ENCODE results near the gene RAB11FIP5. TPM values are rescaled to one million over a fixed set of nuclear protein-coding genes. Genes with fewer than 3 reads are reported as not detected.

Gene RAB11FIP5
- total and polyA plus RNA-seq, 2 donors (not counting 3 experiments of a cell fraction or from before 2014, with no cell fraction given): 36.6 to 47.0 TPM

DNA sequence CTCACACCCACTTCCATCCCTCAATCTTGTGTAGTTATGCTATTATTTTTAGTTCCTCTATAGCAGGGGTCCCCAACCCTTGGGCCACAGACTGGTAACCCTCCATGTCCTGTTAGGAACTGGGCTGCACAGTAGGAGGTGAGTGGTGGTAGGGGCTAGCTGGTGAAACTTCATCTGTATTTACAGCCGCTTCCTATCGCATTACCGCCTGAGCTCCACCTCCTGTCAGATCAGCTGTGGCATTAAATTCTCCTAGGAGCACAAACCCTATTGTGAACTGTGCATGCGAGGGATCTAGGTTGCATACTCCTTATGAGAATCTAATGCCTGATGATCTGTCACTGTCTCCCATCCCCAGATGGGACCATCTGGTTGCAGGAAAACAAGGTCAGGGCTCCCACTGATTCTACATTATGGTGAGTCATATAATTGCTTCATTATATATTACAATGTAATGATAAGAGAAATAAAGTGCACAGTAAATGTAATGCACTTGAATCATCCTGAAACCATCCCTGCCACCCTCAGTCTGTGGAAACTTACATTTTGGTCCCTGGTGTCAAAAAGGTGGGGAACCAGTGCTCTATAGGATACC, 1.6 kb upstream of the RAB11FIP5 start:
- peaks cover 16% of the 10 kb centered on the region for H3K4me1 ChIP-seq (ENCODE audit: control insufficient read depth, extremely low read depth, insufficient read depth, low read length)
- TF ChIP-seq POLR2A (IDR thresholded peaks at IDR 0.05; ENCODE audit: low read depth, low read length): no peak
- no peak for TF ChIP-seq POLR2AphosphoS5 (IDR thresholded peaks at IDR 0.05; ENCODE audit: insufficient read depth, low read depth, low read length)
- TF ChIP-seq CTCF (IDR thresholded peaks at IDR 0.05; ENCODE audit: extremely low read depth in 1 of 2, insufficient read depth in 1 of 2, low read depth in 1 of 2, low read length in 2 of 2): no peak
- no peak for TF ChIP-seq EZH2 (IDR thresholded peaks at IDR 0.05; ENCODE audit: borderline replicate concordance, low read depth, low read length, severe bottlenecking)
- no peak for TF ChIP-seq GATA2 (IDR thresholded peaks at IDR 0.05; ENCODE audit: insufficient read depth, insufficient read length, low read depth, low read length)
- TF ChIP-seq MAX (IDR thresholded peaks at IDR 0.05; ENCODE audit: insufficient read depth, insufficient read length): no peak
- no peak for TF ChIP-seq JUN (IDR thresholded peaks at IDR 0.05; ENCODE audit: borderline replicate concordance, insufficient read depth, insufficient read length, low read depth)
- no peak for TF ChIP-seq FOS (IDR thresholded peaks at IDR 0.05; ENCODE audit: borderline replicate concordance, insufficient read depth, low read length)
- no peak for TF ChIP-seq MYC (IDR thresholded peaks at IDR 0.05; ENCODE audit: low read depth, low read length)
- H3K9ac ChIP-seq (replicated peaks; ENCODE audit: extremely low read depth, insufficient read depth, low read length): no peak overlapping the region
- POLR2A ChIA-PET: interaction anchor here (1.1 kb wide), 1 partner anchor 20 kb away, joined by 3 read pairs; no protein-coding TSS in a partner anchor
- BruUV-seq (replicated peaks): no TSS peak
- H3K9me1 ChIP-seq (replicated peaks; ENCODE audit: control insufficient read depth, extremely low read depth, insufficient read depth, low read length): no peaks in the 10 kb centered on the region
- H3K4me2 ChIP-seq (ENCODE audit: insufficient read depth, low read length): no peak overlapping the region
- no peak for DNase-seq (ENCODE audit: low read depth, low spot score)
- no peaks in the 10 kb centered on the region for H4K20me1 ChIP-seq (replicated peaks; ENCODE audit: control insufficient read depth, extremely low read depth, insufficient read depth, low read length)
- CTCF ChIA-PET: interaction anchor here (1.3 to 6.6 kb wide), 3 partner anchors 14 to 42 kb away, joined by 3 to 69 read pairs (median 35); no protein-coding TSS in a partner anchor
- H3K36me3 ChIP-seq (ENCODE audit: control insufficient read depth in 2 of 2, extremely low read depth in 1 of 2, insufficient read depth in 2 of 2, low read length in 2 of 2): no peaks in the 10 kb centered on the region
- no peak for FAIRE-seq
- H3K79me2 ChIP-seq (ENCODE audit: control insufficient read depth, insufficient read depth, low read length): peaks cover 23% of the 10 kb centered on the region
- no peak overlapping the region for H2AFZ ChIP-seq (ENCODE audit: low read depth, low read length)
- intact Hi-C loops (cut with micrococcal nuclease) (no loop called here), dilution Hi-C loops (cut with MboI; ENCODE audit: extremely low pct_ligation_motif_present, low sequenced_read_pairs) (no loop called here)
- H3K4me3 ChIP-seq (replicated peaks in 1 of 3; ENCODE audit: insufficient read depth in 1 of 3, low read depth in 1 of 3, low read length in 3 of 3): no peak overlapping the region
- H3K9me3 ChIP-seq (replicated peaks; ENCODE audit: control insufficient read depth, insufficient read depth, low read length): no peaks in the 10 kb centered on the region
- H3K27ac ChIP-seq (ENCODE audit: insufficient read depth, low read depth, low read length): no peak overlapping the region
- no peaks in the 10 kb centered on the region for H3K27me3 ChIP-seq (ENCODE audit: control insufficient read depth in 2 of 2, insufficient read depth in 2 of 2, low read length in 2 of 2)
